Erythroblast (primary cell): Measurements from ENCODE around the gene MRPL19.

Source experiments
- DNase-seq, 2 experiments: peaks; one replicate each; lab custom pipeline; 2025; lab: John Stamatoyannopoulos, UW
- GATA1 ChIP-seq: IDR thresholded peaks from 2 replicates; pipeline ENCODE4 v1.6.1; 2011; ENCODE audit warnings: low read depth, mild to moderate bottlenecking, control low read depth, low read length, moderate library complexity
- POLR2A ChIP-seq: IDR thresholded peaks from 2 replicates; pipeline ENCODE4 v1.6.1; 2011; ENCODE audit warnings: mild to moderate bottlenecking, low read length

MRPL19 gene

GRCh38 chr2:75627902-75628504 lies 18.6 kb upstream of the MRPL19 start:
- TF ChIP-seq GATA1 (no peak), POLR2A (no peak)
- peak; percentile 62 to 72 for DNase-seq

- TF ChIP-seq GATA1 (no peak), POLR2A (no peak)
- no peak for DNase-seq
Measured at GRCh38 chr2:75632091-75632701, 14.4 kb upstream of the MRPL19 start.

GRCh38 chr2:75632813-75633212 lies 13.8 kb upstream of the MRPL19 start:
- no peak for DNase-seq

GRCh38 chr2:75633620-75634019 lies 13.0 kb upstream of the MRPL19 start:
- no peak for DNase-seq
- TF ChIP-seq POLR2A (no peak), GATA1 (no peak)

More at GRCh38 chr2:75632813-75633212, 13.8 kb upstream of the MRPL19 start:
- TF ChIP-seq GATA1, result no peak

GRCh38 chr2:75634945-75635344 lies 11.6 kb upstream of the MRPL19 start:
- no peak for TF ChIP-seq POLR2A
- TF ChIP-seq GATA1, result no peak
- DNase-seq, result no peak

GRCh38 chr2:75637568-75637967 lies 9.0 kb upstream of the MRPL19 start:
- no peak for TF ChIP-seq POLR2A
- TF ChIP-seq GATA1, result no peak
- DNase-seq, result no peak

- peak; percentile 32 to 68 for DNase-seq
- TF ChIP-seq POLR2A, result no peak
- TF ChIP-seq GATA1, result no peak
Measured at GRCh38 chr2:75640621-75641121, 5.9 kb upstream of the MRPL19 start.

GRCh38 chr2:75641587-75641986 lies 5.0 kb upstream of the MRPL19 start:
- TF ChIP-seq GATA1, result no peak
- no peak for TF ChIP-seq POLR2A
- DNase-seq, result no peak

GRCh38 chr2:75643980-75644379 lies 2.6 kb upstream of the MRPL19 start:
- no peak for TF ChIP-seq GATA1
- TF ChIP-seq POLR2A, result no peak
- no peak for DNase-seq

GRCh38 chr2:75645643-75646042 lies 940 bp upstream of the MRPL19 start:
- TF ChIP-seq POLR2A (no peak), GATA1 (no peak)
- DNase-seq, result no peak

- TF ChIP-seq GATA1 (no peak), POLR2A (no peak)
- DNase-seq, result peak in 1 of 2 experiments; percentile 30
Measured at GRCh38 chr2:75646090-75646582, 447 bp upstream of the MRPL19 start.

GRCh38 chr2:75647771-75648170 lies 1.2 kb downstream of the MRPL19 start:
- TF ChIP-seq GATA1, result no peak
- no peak for TF ChIP-seq POLR2A
- DNase-seq, result peak; percentile 33 to 39

- DNase-seq, result peak in 1 of 2 experiments; percentile 4
- TF ChIP-seq POLR2A, result no peak
Measured at GRCh38 chr2:75654012-75654411, 7.4 kb downstream of the MRPL19 start.

- no peak for DNase-seq
Measured at GRCh38 chr2:75655861-75656260, 9.3 kb downstream of the MRPL19 start.

GRCh38 chr2:75656563-75656962 lies 10.0 kb downstream of the MRPL19 start:
- TF ChIP-seq POLR2A, result no peak
- TF ChIP-seq GATA1, result no peak
- DNase-seq, result no peak

More at GRCh38 chr2:75655861-75656260, 9.3 kb downstream of the MRPL19 start:
- TF ChIP-seq POLR2A (no peak), GATA1 (no peak)
